Right lobe of liver (tissue), 4 donors: ENCODE data around the gene PRPF6.

Experiments
- POLR2A ChIP-seq: fragments of 450-650 bp; IDR thresholded peaks from one replicate; pipeline ENCODE4 v1.6.1; 2017; ENCODE audit warnings: antibody characterized with exemption, mild to moderate bottlenecking
- TF ChIP-seq, protein P1 (sequence below), 4 donors: fragments of 200-600 bp in 3 of 4; fragments of 450-650 bp in 1 of 4; IDR thresholded peaks; one replicate each; pipeline versions ENCODE4 v1.5.1 to v1.8.0; 2016 to 2022; ENCODE audit warnings: antibody characterized with exemption in 4 of 4, mild to moderate bottlenecking in 2 of 4
- donor health status: DM: no; HTN: no; CAD: no.
- donor health status: DM: no; HTN: no; CAD: no.
- donor health status: DM: no; HTN: yes; CAD: no.

GRCh38 chr20:64068386-64069208 is 87.7 kb downstream of the PRPF6 start:
- TF ChIP-seq, protein P1, sequence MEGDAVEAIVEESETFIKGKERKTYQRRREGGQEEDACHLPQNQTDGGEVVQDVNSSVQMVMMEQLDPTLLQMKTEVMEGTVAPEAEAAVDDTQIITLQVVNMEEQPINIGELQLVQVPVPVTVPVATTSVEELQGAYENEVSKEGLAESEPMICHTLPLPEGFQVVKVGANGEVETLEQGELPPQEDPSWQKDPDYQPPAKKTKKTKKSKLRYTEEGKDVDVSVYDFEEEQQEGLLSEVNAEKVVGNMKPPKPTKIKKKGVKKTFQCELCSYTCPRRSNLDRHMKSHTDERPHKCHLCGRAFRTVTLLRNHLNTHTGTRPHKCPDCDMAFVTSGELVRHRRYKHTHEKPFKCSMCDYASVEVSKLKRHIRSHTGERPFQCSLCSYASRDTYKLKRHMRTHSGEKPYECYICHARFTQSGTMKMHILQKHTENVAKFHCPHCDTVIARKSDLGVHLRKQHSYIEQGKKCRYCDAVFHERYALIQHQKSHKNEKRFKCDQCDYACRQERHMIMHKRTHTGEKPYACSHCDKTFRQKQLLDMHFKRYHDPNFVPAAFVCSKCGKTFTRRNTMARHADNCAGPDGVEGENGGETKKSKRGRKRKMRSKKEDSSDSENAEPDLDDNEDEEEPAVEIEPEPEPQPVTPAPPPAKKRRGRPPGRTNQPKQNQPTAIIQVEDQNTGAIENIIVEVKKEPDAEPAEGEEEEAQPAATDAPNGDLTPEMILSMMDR (IDR thresholded peaks at IDR 0.05), result no peak
- no peak for TF ChIP-seq POLR2A
